MM.1S (cell line): ENCODE results near the gene BTD.

Experiments
- CTCF ChIP-seq: fragments of 300-600 bp; sonication (generic); IDR thresholded peaks from 2 replicates; pipeline ENCODE4 v1.5.1; 2016; ENCODE audit warnings: antibody characterized with exemption, low read length, mixed read lengths
- EZH2phosphoT487 ChIP-seq: fragments of 300-600 bp; sonication (generic); IDR thresholded peaks from 2 replicates; pipeline ENCODE4 v1.6.1; 2018; ENCODE audit warnings: antibody characterized with exemption, low read length

GRCh38 chr3:15575446-15575845 is 26.1 kb upstream of the BTD start:
- TF ChIP-seq EZH2phosphoT487 (no peak), CTCF (no peak)
